Glomerular endothelial cell (primary cell): ENCODE measurements around the gene MYO3B. TPM values are rescaled to one million over a fixed set of nuclear protein-coding genes. Genes with fewer than 3 reads are reported as not detected.

Experiments
- DNase-seq: peaks from one replicate; pipeline ENCODE4 v3.0.0-alpha.2; 2011; ENCODE audit warnings: low read depth, low spot score; ENCODE audit errors: extremely low read depth
- total RNA-seq: library from RNA; depleted of rRNA; stranded (reverse); fragments of >200 nt; gene quantifications from 2 replicates; pipeline ENCODE4 v1.2.3, GENCODE V29; 2015

The MYO3B gene
- total RNA-seq, 1 donor from 2014 or later, result not detected

DNA sequence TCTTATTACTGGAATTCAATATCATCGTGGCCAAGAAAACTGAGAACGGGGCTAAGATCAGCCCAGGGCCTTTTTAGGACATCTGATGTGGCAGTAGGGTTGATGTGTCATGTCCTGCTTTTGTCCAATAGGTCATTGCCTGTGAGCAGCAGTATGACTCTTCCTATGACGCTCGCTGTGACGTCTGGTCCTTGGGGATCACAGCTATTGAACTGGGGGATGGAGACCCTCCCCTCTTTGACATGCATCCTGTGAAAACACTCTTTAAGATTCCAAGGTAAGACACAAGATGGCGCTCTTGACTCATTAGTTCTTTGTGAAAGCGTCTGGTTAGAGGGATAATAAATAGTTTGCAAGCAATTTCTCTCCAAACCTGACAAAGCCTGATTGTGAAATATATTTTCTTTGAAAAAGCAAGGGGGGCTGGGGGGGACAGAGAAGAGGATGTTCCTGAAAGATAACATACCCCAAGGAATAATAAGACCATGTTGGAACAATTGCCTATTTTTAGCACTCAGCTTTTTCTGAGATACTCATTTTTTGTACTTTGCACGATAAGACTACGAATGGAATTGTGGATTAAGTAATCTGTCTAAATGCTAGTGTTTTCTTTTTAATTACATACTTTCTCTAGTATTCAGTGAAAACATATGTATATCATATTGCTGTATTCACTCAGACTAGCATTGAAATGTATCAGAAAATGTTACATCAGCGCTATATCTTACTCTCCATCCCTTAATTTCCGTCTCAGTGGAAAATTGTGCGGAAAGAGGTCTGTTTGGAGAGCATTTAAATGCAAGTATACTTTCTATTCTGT lies 58.1 kb downstream of the MYO3B start:
- DNase-seq, result peak; percentile 60

- no peak for DNase-seq
Measured at GRCh38 chr2:170236680-170237047, 58.7 kb downstream of the MYO3B start.

DNA sequence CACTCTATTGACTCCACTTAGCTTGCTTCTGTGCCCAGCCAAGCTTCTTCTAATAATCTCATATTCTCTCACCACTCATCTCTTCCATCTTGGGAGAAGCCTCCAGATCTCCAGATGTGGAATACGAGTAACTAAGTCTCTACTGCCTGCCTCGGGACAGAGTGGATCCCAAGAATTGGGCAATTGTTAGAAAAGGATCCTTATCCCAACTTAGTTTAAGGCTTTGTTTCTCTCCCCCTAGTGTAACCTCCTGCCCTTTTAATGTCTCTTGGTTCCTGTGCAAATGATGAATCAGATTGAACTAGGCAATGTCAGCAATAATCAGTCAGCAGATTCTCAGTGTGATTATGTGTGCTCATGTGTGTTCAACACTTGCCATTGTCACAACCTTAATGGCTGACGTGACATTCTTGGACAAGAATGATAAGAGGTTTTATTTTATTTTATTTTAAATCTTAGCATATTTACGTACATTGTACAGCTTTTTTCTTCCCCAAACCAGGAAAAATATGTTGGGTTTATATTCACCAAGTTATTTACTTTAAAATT lies 59.7 kb downstream of the MYO3B start:
- no peak for DNase-seq

DNA sequence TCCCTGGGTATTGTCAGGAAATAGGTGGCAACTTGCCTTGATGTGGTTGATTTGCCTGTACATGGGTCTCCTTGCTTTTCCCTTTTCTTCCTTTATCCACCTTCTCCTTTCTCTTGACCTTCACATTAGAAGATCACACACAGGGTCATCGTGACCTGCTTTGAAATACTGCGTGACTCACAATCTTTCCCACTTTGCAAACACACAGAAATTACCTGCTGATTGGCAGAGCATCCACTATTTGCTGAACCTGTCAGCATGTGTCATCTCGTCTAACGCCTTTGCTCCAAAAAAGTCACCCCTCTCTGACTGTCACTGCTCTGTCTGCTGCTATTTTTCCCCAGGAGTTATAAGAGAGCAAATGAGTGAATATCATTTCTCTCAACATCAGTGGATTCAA lies 60.8 kb downstream of the MYO3B start:
- DNase-seq, result no peak

- DNase-seq, result no peak
Measured at GRCh38 chr2:170240629-170241028, 62.7 kb downstream of the MYO3B start.

GRCh38 chr2:170241756-170242155 lies 63.8 kb downstream of the MYO3B start:
- DNase-seq, result no peak

DNA sequence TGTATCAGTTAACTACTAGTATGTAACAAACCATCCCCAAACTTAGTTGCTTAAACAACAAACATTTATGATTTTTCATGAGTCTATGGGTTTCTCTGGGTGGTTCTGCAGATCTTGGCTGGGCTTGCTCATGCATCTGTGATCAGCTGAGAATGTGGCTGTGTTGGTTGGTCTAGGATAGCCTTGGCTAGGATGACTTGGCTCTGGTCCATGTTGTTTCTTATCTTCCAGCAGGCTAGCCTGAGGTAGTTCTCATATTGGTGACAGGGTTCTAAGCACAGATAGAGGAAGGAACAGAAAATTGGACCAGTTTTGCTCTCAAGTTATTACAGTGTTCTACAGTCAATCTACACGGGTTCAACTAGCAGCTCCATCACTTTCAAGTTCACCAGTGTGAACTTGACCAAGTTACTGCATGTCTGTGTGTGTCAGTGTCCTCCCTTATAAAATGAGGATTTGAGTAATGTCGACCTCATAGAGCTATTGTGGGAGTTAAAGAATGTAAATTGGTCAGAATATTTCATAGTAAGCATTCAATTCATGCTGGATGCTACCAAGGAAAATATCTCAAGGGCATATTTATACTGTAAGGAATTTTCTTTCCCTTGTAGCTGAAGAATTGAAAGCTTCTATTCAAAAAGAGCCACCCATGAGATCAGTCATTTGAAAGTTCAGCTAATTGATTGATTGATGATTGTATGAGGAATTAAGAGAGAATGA lies 65.3 kb downstream of the MYO3B start:
- DNase-seq, result no peak

DNA sequence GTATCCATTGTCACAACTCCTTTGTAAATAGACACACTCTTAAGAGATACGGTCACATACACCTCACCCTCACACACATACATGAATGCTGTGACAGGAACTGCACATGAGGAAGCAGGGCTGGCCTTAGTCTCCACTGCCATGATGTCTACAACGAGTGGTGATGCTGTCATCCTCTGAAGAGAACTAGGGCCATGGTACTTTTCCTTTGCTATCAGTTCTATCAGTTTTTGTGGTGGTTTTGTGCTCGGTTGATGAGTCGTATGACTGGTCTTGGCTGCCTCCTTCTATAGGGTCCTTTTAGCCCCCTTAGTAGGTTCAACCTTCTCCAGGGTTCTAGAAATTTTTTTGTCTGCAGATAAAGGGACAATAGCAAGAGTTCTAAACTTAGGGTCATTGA lies 66.0 kb downstream of the MYO3B start:
- no peak for DNase-seq

GRCh38 chr2:170244555-170244954 lies 66.6 kb downstream of the MYO3B start:
- DNase-seq, result no peak

GRCh38 chr2:170245312-170245711 lies 67.4 kb downstream of the MYO3B start:
- DNase-seq, result no peak

DNA sequence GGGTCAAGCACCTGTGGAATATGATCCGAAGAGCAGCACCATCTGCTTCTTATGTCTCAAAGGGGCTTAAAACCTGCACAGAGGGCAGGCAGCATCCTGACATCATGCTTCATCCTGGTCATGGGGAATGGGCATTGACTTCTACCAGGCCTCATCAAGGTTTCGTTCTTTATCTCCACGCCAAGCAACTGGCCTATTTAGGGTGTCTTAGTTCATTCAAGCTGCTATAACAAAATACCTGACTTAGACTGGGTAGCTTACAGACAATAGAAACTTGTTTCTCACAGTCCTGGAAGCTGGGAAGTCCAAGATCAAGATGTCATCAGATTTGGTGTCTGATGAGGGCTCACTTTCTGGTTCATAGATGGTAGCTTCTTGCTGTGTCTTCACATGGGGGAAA lies 69.4 kb downstream of the MYO3B start:
- DNase-seq, result no peak

DNA sequence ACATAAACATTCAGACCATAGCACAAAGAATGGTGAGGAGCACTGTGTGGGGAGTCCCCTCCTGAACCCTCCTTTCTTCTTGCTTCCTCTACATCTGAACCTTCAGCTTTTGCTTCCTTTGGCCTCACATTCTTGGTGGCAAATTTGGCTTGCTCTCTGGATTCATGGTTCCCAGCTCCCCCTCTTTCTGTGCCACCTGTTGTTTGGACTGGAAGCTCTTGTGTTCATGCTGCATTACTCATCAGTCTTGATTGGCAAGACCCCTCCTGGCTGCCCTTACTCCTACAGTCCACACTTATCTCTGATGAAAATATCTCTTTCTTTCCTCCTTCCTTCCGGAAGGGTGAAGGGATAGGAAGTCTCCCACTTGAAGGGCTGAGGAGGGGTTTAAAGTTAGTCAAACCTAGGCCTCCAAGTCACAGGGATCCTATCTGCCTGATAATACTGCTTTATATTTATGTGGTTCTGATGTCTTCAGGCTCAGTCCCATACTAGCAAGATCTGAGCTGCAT lies 70.0 kb downstream of the MYO3B start:
- no peak for DNase-seq

- no peak for DNase-seq
Measured at GRCh38 chr2:170248574-170249393, 70.8 kb downstream of the MYO3B start.

GRCh38 chr2:170249761-170250160 lies 71.8 kb downstream of the MYO3B start:
- DNase-seq, result no peak

DNA sequence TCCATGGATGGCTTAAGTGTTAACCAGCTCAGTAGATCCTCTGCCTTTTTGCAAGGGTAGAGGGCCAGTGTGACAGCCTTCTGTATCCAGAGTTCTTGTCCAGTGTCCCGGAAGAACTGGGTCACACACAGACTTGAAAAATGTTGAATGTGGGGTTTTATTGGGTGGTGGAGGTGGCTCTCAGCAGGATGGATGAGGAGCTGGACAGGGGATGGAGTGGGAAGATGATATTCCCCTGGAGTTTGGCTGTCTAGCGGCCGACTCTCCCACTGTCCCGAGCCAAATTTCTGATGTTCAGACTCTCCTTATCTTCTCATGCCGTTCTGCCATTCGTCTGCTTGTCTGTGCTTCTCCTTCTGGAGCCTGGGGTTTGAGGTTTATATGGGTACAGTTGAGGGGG lies 72.6 kb downstream of the MYO3B start:
- DNase-seq, result no peak

DNA sequence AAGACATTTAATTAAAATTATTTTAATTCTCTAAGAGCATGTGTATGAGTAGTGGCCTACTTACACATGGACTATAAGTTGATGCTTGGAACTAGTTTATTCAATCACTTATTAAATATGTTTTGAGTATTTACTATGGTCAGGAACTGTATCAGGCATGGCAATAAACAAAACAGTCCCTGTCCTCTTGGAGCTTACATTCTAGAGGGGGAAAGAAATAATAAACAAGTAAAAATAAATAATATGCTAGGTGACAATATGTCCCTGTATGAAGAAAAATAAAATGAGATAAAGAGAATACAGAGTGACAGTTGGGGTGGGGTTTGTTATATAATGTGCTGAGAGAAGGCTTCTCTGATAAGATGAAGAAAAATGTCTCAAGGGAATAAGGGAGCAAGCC lies 74.5 kb downstream of the MYO3B start:
- no peak for DNase-seq

DNA sequence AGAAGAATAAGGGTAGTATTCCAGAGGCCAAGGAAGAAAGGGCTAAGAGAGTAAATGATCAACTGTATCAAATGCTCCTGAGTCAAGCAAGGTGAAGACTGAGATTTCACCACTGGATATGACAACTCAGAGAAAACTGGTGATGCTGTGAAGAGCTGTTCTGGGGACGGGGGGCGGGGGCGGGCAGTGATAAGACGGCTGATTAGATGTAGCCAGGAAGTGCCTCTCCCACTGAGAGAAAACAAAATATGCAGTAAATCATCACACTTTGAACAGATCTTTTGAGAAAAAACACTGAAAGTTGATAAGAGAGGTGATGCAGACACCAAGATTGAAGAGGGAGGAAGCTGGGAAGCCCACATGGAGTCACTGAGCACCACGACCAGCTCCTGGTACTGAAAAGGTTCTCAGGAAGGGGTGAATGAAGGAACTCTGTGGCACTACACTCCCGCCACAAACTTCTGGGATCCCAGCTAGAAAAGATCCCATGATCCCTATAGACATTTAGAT lies 75.8 kb downstream of the MYO3B start:
- no peak for DNase-seq

DNA sequence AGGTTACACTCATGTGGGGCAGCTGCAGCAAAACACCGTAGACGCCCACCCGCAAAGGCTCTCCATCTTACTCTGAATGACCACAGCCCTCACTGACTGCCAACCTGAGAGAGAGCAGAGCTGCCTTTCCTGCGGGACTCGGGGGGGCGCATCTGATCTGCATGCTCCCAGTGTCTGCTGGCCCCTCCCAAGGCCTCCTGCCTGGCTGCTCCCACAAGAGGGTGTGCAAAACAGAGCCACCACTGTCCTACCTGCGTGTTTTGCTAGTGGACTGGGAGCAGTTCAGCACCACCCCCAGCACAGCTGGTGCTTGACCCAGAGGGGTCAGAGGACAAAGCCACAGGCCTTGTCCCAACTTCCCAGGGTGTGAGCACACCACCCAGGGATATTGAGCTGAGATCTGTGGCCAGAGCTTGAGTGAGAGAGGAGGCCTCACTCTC lies 76.4 kb downstream of the MYO3B start:
- no peak for DNase-seq

- DNase-seq, result no peak
Measured at GRCh38 chr2:170255137-170255536, 77.2 kb downstream of the MYO3B start.

DNA sequence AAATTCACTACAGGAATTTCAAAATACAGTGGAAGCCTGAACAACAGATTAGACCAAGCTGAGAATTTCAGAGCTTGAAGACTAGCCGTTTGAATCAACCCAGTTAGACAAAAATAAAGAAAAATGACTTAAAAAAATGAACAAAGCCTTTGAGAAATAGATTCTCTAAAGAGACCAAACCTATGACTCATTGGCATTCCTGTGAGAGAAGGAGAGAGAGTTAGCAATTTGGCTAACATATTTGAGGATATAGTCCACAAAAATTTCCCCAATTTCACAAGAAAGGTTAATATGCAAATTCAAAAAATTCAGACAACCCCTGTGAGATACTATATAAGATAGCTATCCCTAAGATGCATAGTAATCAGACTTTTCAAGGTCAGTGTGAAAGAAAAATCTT lies 78.0 kb downstream of the MYO3B start:
- no peak for DNase-seq

GRCh38 chr2:170258382-170258781 lies 80.4 kb downstream of the MYO3B start:
- no peak for DNase-seq
